SJSA1 (cell line): Measurements from ENCODE around the gene OR2T27. TPM values are rescaled to one million over a fixed set of nuclear protein-coding genes. Genes with fewer than 3 reads are reported as not detected.

Experiments used
- DNase-seq, 2 experiments: peaks; one replicate each; pipeline ENCODE4 v3.0.0-alpha.2; 2015 to 2020; ENCODE audit warnings: low spot score in 2 of 2, low read depth in 1 of 2
- H3K27ac ChIP-seq: fragments of 250-450 bp; sonication (Bioruptor Pico); 2 replicates; pipeline ENCODE4 v1.5.1; 2020; ENCODE audit warnings: mild to moderate bottlenecking, moderate library complexity
- H3K27me3 ChIP-seq: fragments of 250-450 bp; sonication (Bioruptor Pico); replicated peaks from 2 replicates; pipeline ENCODE4 v1.5.1; 2020; ENCODE audit warnings: mild to moderate bottlenecking, moderate library complexity
- H3K36me3 ChIP-seq: fragments of 250-450 bp; sonication (Bioruptor Pico); 2 replicates; pipeline ENCODE4 v1.5.1; 2020; ENCODE audit warnings: mild to moderate bottlenecking
- H3K4me1 ChIP-seq: fragments of 250-450 bp; sonication (Bioruptor Pico); replicated peaks from 2 replicates; pipeline ENCODE4 v1.6.1; 2021; ENCODE audit warnings: mild to moderate bottlenecking
- H3K4me3 ChIP-seq: fragments of 250-450 bp; sonication (Bioruptor Pico); 2 replicates; pipeline ENCODE4 v1.5.1; 2020; ENCODE audit warnings: mild to moderate bottlenecking
- H3K9me3 ChIP-seq: fragments of 250-450 bp; sonication (Bioruptor Pico); replicated peaks from 2 replicates; pipeline ENCODE4 v1.5.1; 2020; ENCODE audit warnings: mild to moderate bottlenecking
- total RNA-seq: library from RNA; depleted of rRNA; stranded (reverse); fragments of >200 nt; shearing (Covaris generic); gene quantifications from 2 replicates; pipeline ENCODE4 v1.2.3, GENCODE V29; 2014; rRNA removed

Gene OR2T27
- total RNA-seq, 1 experiment from 2014 or later, result not detected

- H3K4me1 ChIP-seq, result no peaks in the 10 kb centered on the region
- no peaks in the 10 kb centered on the region for H3K36me3 ChIP-seq
- no peaks in the 10 kb centered on the region for H3K27me3 ChIP-seq
- no peak for DNase-seq
- no peak overlapping the region for H3K4me3 ChIP-seq
- no peaks in the 10 kb centered on the region for H3K9me3 ChIP-seq
- no peak overlapping the region for H3K27ac ChIP-seq
These were observed 27.1 kb downstream of the OR2T27 start for GRCh38 chr1:248627971-248628844.

GRCh38 chr1:248625971-248626370, 29.4 kb downstream of the OR2T27 start:
- no peaks in the 10 kb centered on the region for H3K9me3 ChIP-seq
- H3K27me3 ChIP-seq, result no peaks in the 10 kb centered on the region
- DNase-seq, result no peak

GRCh38 chr1:248625166-248625565, 30.2 kb downstream of the OR2T27 start:
- no peaks in the 10 kb centered on the region for H3K4me1 ChIP-seq
- no peaks in the 10 kb centered on the region for H3K27me3 ChIP-seq
- DNase-seq, result no peak
- no peak overlapping the region for H3K27ac ChIP-seq
- H3K4me3 ChIP-seq, result no peak overlapping the region
- no peaks in the 10 kb centered on the region for H3K9me3 ChIP-seq
- no peaks in the 10 kb centered on the region for H3K36me3 ChIP-seq

More at GRCh38 chr1:248625971-248626370, 29.4 kb downstream of the OR2T27 start:
- Histone ChIP-seq H3K4me3 (no peak overlapping the region), H3K4me1 (no peaks in the 10 kb centered on the region), H3K27ac (no peak overlapping the region), H3K36me3 (no peaks in the 10 kb centered on the region)

- Histone ChIP-seq H3K27ac (no peak overlapping the region), H3K27me3 (no peaks in the 10 kb centered on the region), H3K36me3 (no peaks in the 10 kb centered on the region), H3K4me1 (no peaks in the 10 kb centered on the region), H3K9me3 (no peaks in the 10 kb centered on the region), H3K4me3 (no peak overlapping the region)
- DNase-seq, result no peak
These were observed 32.7 kb downstream of the OR2T27 start for GRCh38 chr1:248622570-248623001.

- no peak overlapping the region for H3K27ac ChIP-seq
- no peaks in the 10 kb centered on the region for H3K9me3 ChIP-seq
- DNase-seq, result no peak
- H3K4me3 ChIP-seq, result no peak overlapping the region
- no peaks in the 10 kb centered on the region for H3K36me3 ChIP-seq
- no peaks in the 10 kb centered on the region for H3K4me1 ChIP-seq
- no peaks in the 10 kb centered on the region for H3K27me3 ChIP-seq
These were observed 33.6 kb downstream of the OR2T27 start for GRCh38 chr1:248621770-248622169.

GRCh38 chr1:248618878-248619277, 36.5 kb downstream of the OR2T27 start:
- no peaks in the 10 kb centered on the region for H3K27me3 ChIP-seq
- DNase-seq, result no peak
- no peak overlapping the region for H3K4me3 ChIP-seq
- no peak overlapping the region for H3K27ac ChIP-seq
- no peaks in the 10 kb centered on the region for H3K9me3 ChIP-seq
- H3K4me1 ChIP-seq, result no peaks in the 10 kb centered on the region
- no peaks in the 10 kb centered on the region for H3K36me3 ChIP-seq

GRCh38 chr1:248618119-248618518, 37.2 kb downstream of the OR2T27 start:
- H3K27ac ChIP-seq, result no peak overlapping the region
- no peak for DNase-seq
- H3K9me3 ChIP-seq, result no peaks in the 10 kb centered on the region
- H3K4me1 ChIP-seq, result no peaks in the 10 kb centered on the region
- H3K36me3 ChIP-seq, result no peaks in the 10 kb centered on the region
- H3K27me3 ChIP-seq, result no peaks in the 10 kb centered on the region
- no peak overlapping the region for H3K4me3 ChIP-seq

GRCh38 chr1:248613742-248614141, 41.6 kb downstream of the OR2T27 start:
- Histone ChIP-seq H3K36me3 (no peaks in the 10 kb centered on the region), H3K9me3 (no peaks in the 10 kb centered on the region)
- no peak for DNase-seq

GRCh38 chr1:248611883-248612414, 43.4 kb downstream of the OR2T27 start:
- H3K36me3 ChIP-seq, result no peaks in the 10 kb centered on the region
- DNase-seq, result no peak
- H3K9me3 ChIP-seq, result no peaks in the 10 kb centered on the region
- no peaks in the 10 kb centered on the region for H3K4me1 ChIP-seq
- no peaks in the 10 kb centered on the region for H3K27me3 ChIP-seq
- no peak overlapping the region for H3K4me3 ChIP-seq
- H3K27ac ChIP-seq, result no peak overlapping the region

More at GRCh38 chr1:248613742-248614141, 41.6 kb downstream of the OR2T27 start:
- Histone ChIP-seq H3K27ac (no peak overlapping the region), H3K27me3 (no peaks in the 10 kb centered on the region), H3K4me3 (no peak overlapping the region), H3K4me1 (no peaks in the 10 kb centered on the region)

- Histone ChIP-seq H3K4me1 (no peaks in the 10 kb centered on the region), H3K9me3 (no peaks in the 10 kb centered on the region), H3K27me3 (no peaks in the 10 kb centered on the region), H3K4me3 (no peak overlapping the region), H3K27ac (no peak overlapping the region), H3K36me3 (no peaks in the 10 kb centered on the region)
- DNase-seq, result no peak
These were observed 45.0 kb downstream of the OR2T27 start for GRCh38 chr1:248610301-248610700.

Other genes with a start within 250 kb of the OR2T27 start
- gene OR2T2, start 209.9 kb downstream of the OR2T27 start, total RNA-seq, result not detected in 2 replicates
- gene OR2T3, start 182.2 kb downstream of the OR2T27 start, total RNA-seq, result not detected in 2 replicates
- not detected in 2 replicates for gene OR2T5, start 166.9 kb downstream of the OR2T27 start, total RNA-seq
- gene OR2G6, start 147.5 kb downstream of the OR2T27 start, total RNA-seq, result not detected in 2 replicates
- gene OR2T29, start 92.8 kb downstream of the OR2T27 start, total RNA-seq, result not detected in 2 replicates
- gene OR2T34, start 80.8 kb downstream of the OR2T27 start, total RNA-seq, result not detected in 2 replicates
- gene OR2T10, start 57.8 kb downstream of the OR2T27 start, total RNA-seq, result not detected in 2 replicates
- gene OR2T11, start 20.4 kb downstream of the OR2T27 start, total RNA-seq, result not detected in 2 replicates
- not detected in 2 replicates for gene OR2T35, start 10.2 kb downstream of the OR2T27 start, total RNA-seq
- gene OR14I1, start 47.2 kb upstream of the OR2T27 start, total RNA-seq, result not detected in 2 replicates
- gene LYPD8, start 100.2 kb upstream of the OR2T27 start, total RNA-seq, result not detected in 2 replicates
- gene SH3BP5L, start 170.4 kb upstream of the OR2T27 start, total RNA-seq, result 26.1 and 34.1 TPM in 2 replicates
- gene ZNF672, start 182.7 kb upstream of the OR2T27 start, total RNA-seq, result 23.1 and 27.7 TPM in 2 replicates
- gene ZNF692, start 203.6 kb upstream of the OR2T27 start, total RNA-seq, result 8.8 and 11.1 TPM in 2 replicates